Measurements from ENCODE around the gene FAM222B.

Gene FAM222B

GRCh38 chr17:28796062-28796461 is 46.5 kb downstream of the FAM222B start (continued):
- no peak for TF ChIP-seq ZSCAN30 (tag by site-specific recombination; IDR thresholded peaks at IDR 0.05)
- no peak for TF ChIP-seq ZNF26 (tag by site-specific recombination; IDR thresholded peaks at IDR 0.05)
- TF ChIP-seq OSR2 (tag by site-specific recombination; IDR thresholded peaks at IDR 0.05) = peak; percentile 93
- TF ChIP-seq ZNF585B (tag by site-specific recombination; IDR thresholded peaks at IDR 0.05) = no peak
- no peak for TF ChIP-seq ZNF629 (tag by site-specific recombination; IDR thresholded peaks at IDR 0.05)
- TF ChIP-seq ZNF24 (tag by site-specific recombination; IDR thresholded peaks at IDR 0.05) = no peak
- peak; percentile 77 for TF ChIP-seq ZNF366 (tag by site-specific recombination; conservative IDR thresholded peaks at IDR 0.05)
- no peak for TF ChIP-seq ZNF155 (tag by site-specific recombination; IDR thresholded peaks at IDR 0.05)
- no peak for TF ChIP-seq ZNF664 (tag by site-specific recombination; IDR thresholded peaks at IDR 0.05)
- TF ChIP-seq ZNF501 (tag by site-specific recombination; IDR thresholded peaks at IDR 0.05) = no peak
- no peak for TF ChIP-seq ZNF777 (tag by site-specific recombination; IDR thresholded peaks at IDR 0.05; ENCODE audit: borderline replicate concordance)
- TF ChIP-seq KLF16 (tag by site-specific recombination; IDR thresholded peaks at IDR 0.05) = no peak
- TF ChIP-seq ZNF560 (tag by site-specific recombination; IDR thresholded peaks at IDR 0.05; ENCODE audit: borderline replicate concordance) = no peak
- no peak for TF ChIP-seq ZNF580 (tag by site-specific recombination; IDR thresholded peaks at IDR 0.05)
- TF ChIP-seq ZNF18 (tag by site-specific recombination; IDR thresholded peaks at IDR 0.05) = 0 out of 2 replicates have a peak, but pooled peaks have one; percentile 59
- peak; percentile 71 for TF ChIP-seq FEZF1 (tag by site-specific recombination; IDR thresholded peaks at IDR 0.05)
- peak; percentile 27; the same call in 1 of the 2 replicates for TF ChIP-seq KLF10 (tag by site-specific recombination; IDR thresholded peaks at IDR 0.05)
- no peak for TF ChIP-seq ZNF423 (tag by site-specific recombination; IDR thresholded peaks at IDR 0.05)
- no peak for TF ChIP-seq ZNF747 (tag by site-specific recombination; IDR thresholded peaks at IDR 0.05)
- TF ChIP-seq ZNF677 (tag by site-specific recombination; IDR thresholded peaks at IDR 0.05) = no peak
- TF ChIP-seq ZNF132 (tag by site-specific recombination; IDR thresholded peaks at IDR 0.05; ENCODE audit: borderline replicate concordance) = no peak
- TF ChIP-seq ZSCAN16 (tag by site-specific recombination; IDR thresholded peaks at IDR 0.05) = no peak
- TF ChIP-seq ZNF202 (tag by site-specific recombination; IDR thresholded peaks at IDR 0.05; ENCODE audit: borderline replicate concordance) = no peak
- TF ChIP-seq ZNF473 (tag by site-specific recombination; IDR thresholded peaks at IDR 0.05) = no peak
- no peak for TF ChIP-seq SCRT1 (tag by site-specific recombination; IDR thresholded peaks at IDR 0.05; ENCODE audit: borderline replicate concordance)
- no peak for TF ChIP-seq ZNF658 (tag by site-specific recombination; IDR thresholded peaks at IDR 0.05)
- TF ChIP-seq GLIS1 (tag by site-specific recombination; IDR thresholded peaks at IDR 0.05) = no peak
- no peak for TF ChIP-seq ZSCAN5A (tag by site-specific recombination; IDR thresholded peaks at IDR 0.05)
- TF ChIP-seq ZBTB44 (tag by site-specific recombination; IDR thresholded peaks at IDR 0.05) = peak; percentile 75; the same call in 1 of the 2 replicates
- no peak for TF ChIP-seq ZFP3 (tag by site-specific recombination; IDR thresholded peaks at IDR 0.05; ENCODE audit: low read depth)
- TF ChIP-seq ZNF561 (tag by site-specific recombination; IDR thresholded peaks at IDR 0.05; ENCODE audit: borderline replicate concordance) = no peak
- TF ChIP-seq ZNF433 (tag by site-specific recombination; IDR thresholded peaks at IDR 0.05; ENCODE audit: low read depth) = no peak
- TF ChIP-seq IKZF3 (tag by site-specific recombination; IDR thresholded peaks at IDR 0.05) = peak; percentile 28; the same call in 1 of the 2 replicates
- TF ChIP-seq ELK4 (IDR thresholded peaks at IDR 0.05; ENCODE audit: borderline replicate concordance, low read depth, low read length) = no peak

All from HEK293 (cell line).